HFFc6 (cell line): Measurements from ENCODE around the gene PTPN12. TPM values are rescaled to one million over a fixed set of nuclear protein-coding genes. Genes with fewer than 3 reads are reported as not detected.

ENCODE experiments used
- DNase-seq: peaks from one replicate; pipeline ENCODE4 v3.0.0-alpha.2; 2018
- H3K27ac Mint-ChIP-seq: 2 replicates; pipeline ENCODE4 v1.8.0; 2020; ENCODE audit warnings: mild to moderate bottlenecking, mixed read lengths
- H3K27me3 Mint-ChIP-seq: 2 replicates; pipeline ENCODE4 v1.8.0; 2021; ENCODE audit warnings: mild to moderate bottlenecking, moderate library complexity, mixed read lengths; ENCODE audit not compliant: insufficient read depth
- H3K36me3 Mint-ChIP-seq: 2 replicates; pipeline ENCODE4 v1.8.0; 2021; ENCODE audit warnings: low read depth, mixed read lengths
- H3K4me1 Mint-ChIP-seq: 2 replicates; pipeline ENCODE4 v1.8.0; 2020; ENCODE audit warnings: low read depth, mixed read lengths
- H3K4me3 Mint-ChIP-seq: 2 replicates; pipeline ENCODE4 v1.8.0; 2020; ENCODE audit warnings: mild to moderate bottlenecking, moderate library complexity, mixed read lengths
- H3K9me3 Mint-ChIP-seq: 2 replicates; pipeline ENCODE4 v1.8.0; 2020; ENCODE audit warnings: mild to moderate bottlenecking, mixed read lengths
- total RNA-seq, 6 experiments: library from RNA; stranded (reverse); fragmentation: NEBNext Ultra II Directional; extraction: Animal tissue kit (Norgen Biotek cat#: 25700); gene quantifications; 2 replicates in 1 of 6; 3 replicates in 5 of 6; pipeline ENCODE4 v1.2.3, GENCODE V29; 2021
- TF ChIP-seq, protein P1 (sequence below): fragments of 200-600 bp; sonication (generic); IDR thresholded peaks from 2 replicates; pipeline ENCODE4 v1.5.0; 2021; ENCODE audit warnings: antibody characterized with exemption, mild to moderate bottlenecking

Gene PTPN12
- total RNA-seq, 6 experiments from 2014 or later: 50.7 to 62.1 (median 56.4) TPM

DNA sequence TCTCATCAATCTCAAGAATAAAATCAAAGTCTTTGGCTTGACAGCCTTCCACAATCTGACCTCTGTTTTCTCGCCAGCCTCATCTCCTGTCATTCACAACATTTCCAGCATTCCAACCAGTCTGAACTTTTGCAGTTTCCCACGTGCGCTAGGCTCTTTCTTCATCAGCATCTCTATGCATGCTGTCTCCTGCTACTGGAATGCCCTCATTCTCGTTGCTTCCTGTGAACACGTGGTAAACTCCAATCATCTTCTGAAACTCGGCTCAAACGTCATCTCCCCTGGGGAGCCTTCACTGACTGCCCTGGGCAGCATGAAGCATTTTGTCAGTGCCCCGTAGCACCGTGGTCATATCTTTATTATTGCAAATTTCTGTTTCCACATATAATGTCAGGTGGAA is 146.9 kb downstream of the PTPN12 start:
- TF ChIP-seq, protein P1, sequence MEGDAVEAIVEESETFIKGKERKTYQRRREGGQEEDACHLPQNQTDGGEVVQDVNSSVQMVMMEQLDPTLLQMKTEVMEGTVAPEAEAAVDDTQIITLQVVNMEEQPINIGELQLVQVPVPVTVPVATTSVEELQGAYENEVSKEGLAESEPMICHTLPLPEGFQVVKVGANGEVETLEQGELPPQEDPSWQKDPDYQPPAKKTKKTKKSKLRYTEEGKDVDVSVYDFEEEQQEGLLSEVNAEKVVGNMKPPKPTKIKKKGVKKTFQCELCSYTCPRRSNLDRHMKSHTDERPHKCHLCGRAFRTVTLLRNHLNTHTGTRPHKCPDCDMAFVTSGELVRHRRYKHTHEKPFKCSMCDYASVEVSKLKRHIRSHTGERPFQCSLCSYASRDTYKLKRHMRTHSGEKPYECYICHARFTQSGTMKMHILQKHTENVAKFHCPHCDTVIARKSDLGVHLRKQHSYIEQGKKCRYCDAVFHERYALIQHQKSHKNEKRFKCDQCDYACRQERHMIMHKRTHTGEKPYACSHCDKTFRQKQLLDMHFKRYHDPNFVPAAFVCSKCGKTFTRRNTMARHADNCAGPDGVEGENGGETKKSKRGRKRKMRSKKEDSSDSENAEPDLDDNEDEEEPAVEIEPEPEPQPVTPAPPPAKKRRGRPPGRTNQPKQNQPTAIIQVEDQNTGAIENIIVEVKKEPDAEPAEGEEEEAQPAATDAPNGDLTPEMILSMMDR: no peak
- no peaks in the 10 kb centered on the region for H3K9me3 Mint-ChIP-seq
- H3K4me1 Mint-ChIP-seq: peaks cover 51% of the 10 kb centered on the region
- peak overlapping the region; percentile 0 for H3K27ac Mint-ChIP-seq
- no peaks in the 10 kb centered on the region; the same call in 1 of the 2 replicates for H3K27me3 Mint-ChIP-seq
- peaks cover 32% of the 10 kb centered on the region for H3K36me3 Mint-ChIP-seq
- peak; percentile 32 for DNase-seq
- no peak overlapping the region for H3K4me3 Mint-ChIP-seq

DNA sequence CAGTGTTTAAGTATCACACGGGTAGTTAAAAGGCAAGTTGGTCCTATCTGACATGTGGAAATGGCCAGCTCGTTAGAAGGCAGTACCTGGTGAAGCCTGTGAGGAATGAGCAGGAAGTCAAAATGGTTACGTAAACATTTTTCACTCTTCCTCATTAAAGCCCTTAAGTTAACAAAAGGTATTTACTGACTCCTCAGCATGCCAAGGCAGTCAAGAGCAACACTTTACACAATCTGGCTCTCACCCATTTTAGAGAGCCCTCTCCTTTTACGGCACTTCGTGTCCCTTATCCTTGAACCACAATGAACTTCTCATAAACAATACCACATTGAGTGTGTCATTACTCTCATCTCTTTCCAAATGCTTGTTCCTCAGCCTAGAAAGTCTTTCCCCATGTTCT is 148.1 kb downstream of the PTPN12 start:
- TF ChIP-seq, protein P1: no peak
- no peak for DNase-seq
- Mint-ChIP-seq H3K36me3 (peaks cover 27% of the 10 kb centered on the region), H3K27ac (peak overlapping the region; percentile 53), H3K4me3 (no peak overlapping the region), H3K27me3 (no peaks in the 10 kb centered on the region; the same call in 1 of the 2 replicates), H3K4me1 (peaks cover 42% of the 10 kb centered on the region), H3K9me3 (no peaks in the 10 kb centered on the region)

DNA sequence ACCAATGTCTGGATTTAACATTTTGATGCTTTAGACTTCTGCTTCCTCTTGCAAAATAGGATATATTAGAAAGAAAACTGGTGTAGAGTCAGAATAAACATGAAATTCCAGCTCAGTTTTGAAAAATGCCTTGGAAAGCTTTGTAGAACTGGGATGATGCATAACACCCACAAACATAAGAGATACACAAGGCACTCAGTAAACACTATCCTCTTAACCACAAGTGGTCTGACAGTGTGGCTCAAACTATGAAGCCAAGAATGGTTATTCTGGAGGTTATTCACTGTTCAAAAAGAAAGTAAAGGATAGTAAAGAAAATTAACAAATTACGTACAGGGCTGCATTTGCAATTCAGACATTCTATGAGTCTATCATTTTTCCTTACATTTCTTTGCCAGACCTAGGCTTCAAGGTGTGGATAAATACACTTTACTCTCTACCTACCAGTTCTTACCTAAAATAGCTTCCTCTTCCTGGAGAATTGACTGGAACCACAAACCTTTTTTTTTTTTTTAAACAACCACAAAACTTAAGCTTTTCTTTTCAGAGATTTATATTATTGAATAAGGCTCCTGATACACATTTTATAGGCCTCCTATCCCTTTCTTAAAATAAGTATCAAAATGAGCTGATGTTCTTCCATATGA is 150.1 kb downstream of the PTPN12 start:
- H3K27me3 Mint-ChIP-seq: no peaks in the 10 kb centered on the region; the same call in 1 of the 2 replicates
- H3K27ac Mint-ChIP-seq: peak overlapping the region; percentile 70
- H3K4me1 Mint-ChIP-seq: peaks cover 39% of the 10 kb centered on the region
- peak overlapping the region; percentile 32 for H3K4me3 Mint-ChIP-seq
- TF ChIP-seq, protein P1: no peak
- peaks cover 32% of the 10 kb centered on the region for H3K36me3 Mint-ChIP-seq
- peak; percentile 74 for DNase-seq
- no peaks in the 10 kb centered on the region for H3K9me3 Mint-ChIP-seq

DNA sequence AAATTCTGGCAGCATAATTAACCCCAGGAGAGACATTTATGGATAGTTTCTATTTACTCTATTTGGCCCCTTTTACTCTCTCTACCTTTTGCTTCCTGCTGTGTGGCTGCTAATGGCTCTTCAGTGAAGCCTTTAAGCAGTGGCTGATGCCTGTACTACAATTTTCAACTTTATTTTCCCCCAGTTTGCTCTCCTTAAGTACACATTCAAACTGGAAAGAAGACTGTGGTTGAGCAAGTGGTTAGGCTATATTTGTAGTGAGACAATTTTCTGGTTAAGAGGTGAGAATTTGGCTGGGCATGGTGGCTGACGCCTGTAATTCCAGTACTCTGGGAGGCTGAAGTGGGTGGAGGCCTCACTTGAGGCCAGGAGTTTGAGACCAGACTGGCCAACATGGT is 150.7 kb downstream of the PTPN12 start:
- peaks cover 32% of the 10 kb centered on the region for H3K36me3 Mint-ChIP-seq
- TF ChIP-seq, protein P1: no peak
- no peak for DNase-seq
- no peaks in the 10 kb centered on the region for H3K9me3 Mint-ChIP-seq
- peaks cover 43% of the 10 kb centered on the region for H3K4me1 Mint-ChIP-seq
- H3K27ac Mint-ChIP-seq: peak overlapping the region; percentile 70
- H3K4me3 Mint-ChIP-seq: peak overlapping the region; percentile 25; the same call in 1 of the 2 replicates
- H3K27me3 Mint-ChIP-seq: no peaks in the 10 kb centered on the region; the same call in 1 of the 2 replicates

Other genes starting within 250 kb of the PTPN12 start
- 1 to 10 TPM; 1.4 to 2.8 (median 2.2) TPM for gene GSAP, start 120.9 kb upstream of the PTPN12 start, total RNA-seq
- 10 to 100 TPM; 11.2 to 14.0 (median 12.9) TPM for gene RSBN1L, start 159.2 kb downstream of the PTPN12 start, total RNA-seq